Activated T-cell treated with anti-CD3 and anti-CD28 coated beads, Interleukin-2, amount 50 U/mL, for 24 hours (primary cell): ENCODE measurements around the gene RNF26.
A peak's percentile ranks its signal among the peaks of the same experiment; 100 is the strongest.

ENCODE experiments used
- DNase-seq: peaks from one replicate; pipeline ENCODE4 v3.0.0-alpha.2; 2020
- H3K27ac Mint-ChIP-seq: 2 replicates; pipeline ENCODE4 v1.8.0; 2020; ENCODE audit warnings: mild to moderate bottlenecking, mixed read lengths
- H3K27me3 Mint-ChIP-seq: 2 replicates; pipeline ENCODE4 v1.8.0; 2020; ENCODE audit warnings: mixed read lengths
- H3K36me3 Mint-ChIP-seq: 2 replicates; pipeline ENCODE4 v1.8.0; 2020; ENCODE audit warnings: low read depth, mixed read lengths
- H3K4me1 Mint-ChIP-seq: 2 replicates; pipeline ENCODE4 v1.8.0; 2020; ENCODE audit warnings: low read depth, mixed read lengths
- H3K4me3 Mint-ChIP-seq: 2 replicates; pipeline ENCODE4 v1.8.0; 2020; ENCODE audit warnings: mild to moderate bottlenecking, moderate library complexity, mixed read lengths
- H3K9me3 Mint-ChIP-seq: 2 replicates; pipeline ENCODE4 v1.8.0; 2020; ENCODE audit warnings: mixed read lengths

Gene RNF26

DNA sequence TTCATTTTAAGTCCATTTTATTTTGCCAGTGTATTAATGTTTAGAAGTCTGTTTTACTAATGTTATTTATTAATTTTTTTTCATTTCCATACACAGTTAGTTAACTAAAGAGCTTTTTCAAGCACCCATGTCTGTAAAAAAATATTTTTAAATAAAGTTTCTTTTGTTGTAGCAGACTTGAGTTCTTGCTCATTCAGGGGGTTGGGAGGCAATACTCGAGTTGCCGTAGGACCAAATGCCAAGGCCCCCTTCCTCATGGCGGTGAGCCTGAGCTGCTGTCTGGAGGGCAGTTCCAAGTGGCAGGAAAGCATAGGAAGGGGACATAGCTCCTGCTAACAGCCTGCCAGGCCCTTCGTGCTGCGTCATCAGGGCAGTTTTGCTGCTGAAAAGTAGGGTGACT lies 26.4 kb upstream of the RNF26 start:
- no peaks in the 10 kb centered on the region for H3K27me3 Mint-ChIP-seq
- H3K4me1 Mint-ChIP-seq: peaks cover 32% of the 10 kb centered on the region
- H3K4me3 Mint-ChIP-seq: no peak overlapping the region
- no peaks in the 10 kb centered on the region for H3K9me3 Mint-ChIP-seq
- H3K36me3 Mint-ChIP-seq: peaks cover 41% of the 10 kb centered on the region
- no peak overlapping the region for H3K27ac Mint-ChIP-seq
- no peak for DNase-seq

DNA sequence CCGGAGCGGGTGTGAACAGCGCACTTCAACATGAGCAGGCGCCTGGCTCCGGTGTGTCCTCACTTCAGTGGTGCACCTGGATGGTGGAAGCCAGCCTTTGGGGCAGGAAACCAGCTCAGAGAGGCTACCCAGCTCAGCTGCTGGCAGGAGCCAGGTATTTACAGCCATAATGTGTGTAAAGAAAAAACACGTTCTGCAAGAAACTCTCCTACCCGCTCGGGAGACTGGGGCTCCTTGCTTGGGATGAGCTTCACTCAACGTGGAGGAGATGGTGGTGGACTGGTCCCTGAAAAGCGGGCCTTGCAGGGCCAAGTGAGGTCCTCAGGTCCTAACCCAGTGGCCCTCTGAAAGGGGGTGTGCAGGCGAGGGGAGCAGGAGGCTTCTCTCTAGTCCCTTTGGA lies 24.9 kb upstream of the RNF26 start:
- no peak for DNase-seq
- Mint-ChIP-seq H3K27me3 (no peaks in the 10 kb centered on the region), H3K4me1 (peaks cover 29% of the 10 kb centered on the region), H3K36me3 (peaks cover 26% of the 10 kb centered on the region), H3K27ac (no peak overlapping the region), H3K9me3 (no peaks in the 10 kb centered on the region), H3K4me3 (no peak overlapping the region)

DNA sequence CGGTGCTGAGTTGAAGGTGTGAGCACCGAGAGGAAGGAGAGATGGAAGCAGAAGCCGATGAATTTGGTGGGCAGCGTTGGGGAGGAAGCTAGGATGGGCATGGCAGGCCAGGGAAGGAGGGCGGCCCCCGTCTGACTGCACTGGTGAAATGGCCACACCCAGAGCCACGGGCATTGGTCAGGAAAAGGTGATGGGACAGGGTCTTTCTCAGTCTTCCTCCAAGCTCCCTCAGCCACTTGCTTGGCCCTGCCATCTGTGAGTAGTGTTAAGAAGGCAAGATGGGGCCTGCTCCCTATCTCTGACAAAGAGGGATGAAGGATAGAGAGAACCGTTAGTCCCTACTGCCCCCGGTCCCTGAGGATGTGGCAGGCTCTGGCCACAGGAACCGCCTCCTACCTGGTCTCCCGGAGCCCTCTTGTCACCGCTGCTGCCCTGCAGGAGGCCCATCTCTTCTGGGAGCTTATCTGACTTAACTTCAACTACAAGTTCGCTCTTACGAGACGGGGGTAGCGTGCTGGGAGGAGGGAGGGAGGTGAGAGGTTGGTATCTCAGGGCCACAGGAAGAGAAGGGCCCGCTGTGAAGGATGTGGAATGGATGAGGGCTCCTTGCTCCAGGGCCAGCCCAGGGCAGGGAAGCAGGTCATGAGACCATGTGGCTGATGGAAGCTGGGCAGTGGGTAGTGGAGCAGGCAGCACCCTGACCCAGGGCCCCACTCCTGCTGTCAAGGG lies 24.2 kb upstream of the RNF26 start:
- Mint-ChIP-seq H3K4me3 (no peak overlapping the region), H3K4me1 (peaks cover 29% of the 10 kb centered on the region), H3K36me3 (peaks cover 20% of the 10 kb centered on the region), H3K9me3 (no peaks in the 10 kb centered on the region), H3K27ac (peak overlapping the region; percentile 28), H3K27me3 (no peaks in the 10 kb centered on the region)
- no peak for DNase-seq

DNA sequence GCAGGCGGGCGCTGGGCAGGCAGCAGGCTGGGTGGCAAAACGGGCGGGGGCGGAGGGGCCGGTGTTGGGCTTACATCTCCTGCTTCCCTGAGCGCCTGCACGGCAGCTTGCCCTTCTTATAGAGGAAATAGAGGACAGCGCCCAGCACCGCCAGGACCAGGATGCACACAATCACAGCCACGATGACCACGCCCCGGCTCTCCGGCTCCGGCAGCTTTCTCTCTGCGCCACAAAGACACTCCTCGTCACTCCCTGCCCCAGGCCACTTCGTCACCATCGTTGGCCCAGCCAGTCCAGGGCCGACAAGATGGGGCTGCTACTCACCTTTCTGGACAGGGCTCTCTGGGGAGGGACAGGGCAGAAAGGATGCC lies 23.7 kb upstream of the RNF26 start:
- Mint-ChIP-seq H3K4me3 (no peak overlapping the region), H3K9me3 (no peaks in the 10 kb centered on the region), H3K27me3 (peaks cover 5% of the 10 kb centered on the region), H3K27ac (no peak overlapping the region), H3K36me3 (peaks cover 16% of the 10 kb centered on the region), H3K4me1 (peaks cover 29% of the 10 kb centered on the region)
- DNase-seq: no peak

DNA sequence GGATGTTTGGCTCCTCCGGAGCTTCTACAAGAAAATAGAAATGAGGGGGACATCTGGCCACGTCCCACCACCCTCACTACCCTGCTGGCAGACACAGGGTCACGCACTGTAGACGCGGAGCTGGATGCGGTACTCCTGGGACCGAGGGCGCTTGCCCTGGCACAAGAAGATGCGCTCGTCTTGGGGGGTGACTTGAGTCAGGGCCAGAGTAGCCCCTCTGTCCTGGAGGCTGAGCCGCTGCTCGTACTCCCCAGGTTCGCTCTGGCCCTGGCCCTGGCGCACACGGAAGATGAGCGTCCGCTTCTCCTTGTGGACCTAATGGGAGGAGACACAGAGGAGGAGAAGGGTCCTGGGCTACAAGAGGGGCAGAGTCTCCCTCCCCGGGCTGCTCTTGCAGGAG lies 19.6 kb upstream of the RNF26 start:
- Mint-ChIP-seq H3K4me3 (peak overlapping the region; percentile 75), H3K27ac (no peak overlapping the region), H3K9me3 (no peaks in the 10 kb centered on the region), H3K36me3 (no peaks in the 10 kb centered on the region), H3K27me3 (peaks cover 33% of the 10 kb centered on the region), H3K4me1 (peaks cover 23% of the 10 kb centered on the region)
- DNase-seq: no peak

DNA sequence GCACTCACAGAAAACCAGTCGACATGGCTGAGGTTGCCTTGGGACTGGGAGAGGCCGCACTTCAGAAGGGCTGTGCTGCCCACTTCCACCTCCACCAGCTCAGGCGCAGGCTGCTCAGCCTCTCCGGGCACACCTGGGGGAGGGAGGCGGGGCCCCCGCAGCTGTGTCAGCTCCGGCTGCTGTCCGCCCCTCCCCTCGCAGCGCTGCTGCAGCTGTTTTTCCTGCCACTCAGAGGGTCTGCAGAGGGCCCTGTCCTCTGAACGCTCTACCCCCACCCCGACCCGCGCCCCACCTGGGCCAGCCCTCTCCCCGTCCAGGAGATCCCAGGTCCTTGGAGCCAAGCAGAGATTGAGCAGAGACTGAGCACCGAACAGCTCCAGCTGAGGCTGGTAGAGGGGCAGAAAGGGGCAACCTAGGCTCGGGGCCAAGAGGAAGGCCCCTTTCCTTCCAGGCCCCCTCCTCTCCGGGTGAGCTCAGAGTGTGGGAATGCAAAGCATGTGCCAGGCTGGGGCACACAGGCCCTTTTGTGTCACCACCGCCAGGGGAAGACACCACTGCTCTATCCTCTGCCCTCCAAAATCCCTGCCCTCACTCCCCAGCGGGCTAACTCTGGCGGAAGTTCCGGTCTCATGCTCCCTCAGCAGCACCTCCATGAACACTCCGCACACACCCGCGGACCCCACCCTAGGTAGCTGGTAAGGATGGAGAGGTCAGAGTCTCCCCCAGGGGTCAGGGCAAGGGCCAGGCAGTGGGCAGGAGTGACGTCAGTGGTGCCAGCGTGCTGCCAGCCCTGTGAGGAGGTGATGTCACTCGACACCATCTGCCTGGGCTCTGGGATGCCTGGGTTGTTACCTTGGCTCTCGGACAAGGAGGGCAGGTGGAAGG lies 19.0 kb upstream of the RNF26 start:
- H3K36me3 Mint-ChIP-seq: no peaks in the 10 kb centered on the region
- H3K4me1 Mint-ChIP-seq: peaks cover 26% of the 10 kb centered on the region
- H3K27ac Mint-ChIP-seq: peak overlapping the region; percentile 14
- H3K4me3 Mint-ChIP-seq: peak overlapping the region; percentile 75
- peak; percentile 68 for DNase-seq
- peaks cover 36% of the 10 kb centered on the region for H3K27me3 Mint-ChIP-seq
- no peaks in the 10 kb centered on the region for H3K9me3 Mint-ChIP-seq

DNA sequence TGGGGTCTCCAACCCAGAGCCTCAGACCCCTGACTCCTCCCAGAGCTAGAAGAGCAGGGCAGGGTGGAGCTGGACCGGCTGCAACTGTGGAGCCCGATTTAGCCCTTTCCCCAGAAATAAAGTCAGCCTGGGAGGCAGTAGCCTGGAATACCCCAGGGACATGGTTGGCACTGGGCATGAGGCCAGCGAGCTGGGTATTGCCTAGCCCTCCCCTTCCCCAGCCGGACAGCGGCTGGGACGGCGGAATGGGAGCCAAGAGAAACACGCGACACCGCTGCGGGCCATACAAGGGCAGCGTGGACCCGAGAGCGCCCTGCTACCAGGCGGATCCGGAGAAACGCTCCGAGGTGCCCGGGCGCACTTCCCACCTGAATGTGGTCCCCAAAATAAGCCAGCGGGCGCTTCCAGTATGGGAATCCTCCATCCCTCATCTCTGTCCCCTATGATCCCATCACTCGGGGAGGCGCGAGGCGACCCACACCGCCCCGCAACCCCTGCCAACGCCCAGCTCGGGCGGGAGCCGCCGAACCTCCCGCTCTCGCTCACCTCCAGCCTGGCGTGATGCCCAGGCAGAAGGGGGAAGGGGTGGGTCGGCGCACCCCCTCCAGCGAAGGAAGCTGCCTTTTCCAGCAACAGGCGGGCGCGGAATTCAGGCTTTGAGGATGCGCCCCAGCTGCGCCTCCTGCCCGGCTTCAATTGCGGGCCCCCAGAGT lies 18.2 kb upstream of the RNF26 start:
- H3K27ac Mint-ChIP-seq: no peak overlapping the region
- H3K4me1 Mint-ChIP-seq: peaks cover 28% of the 10 kb centered on the region
- H3K36me3 Mint-ChIP-seq: no peaks in the 10 kb centered on the region
- H3K4me3 Mint-ChIP-seq: peak overlapping the region; percentile 75
- H3K27me3 Mint-ChIP-seq: peaks cover 36% of the 10 kb centered on the region
- no peaks in the 10 kb centered on the region for H3K9me3 Mint-ChIP-seq
- DNase-seq: no peak

DNA sequence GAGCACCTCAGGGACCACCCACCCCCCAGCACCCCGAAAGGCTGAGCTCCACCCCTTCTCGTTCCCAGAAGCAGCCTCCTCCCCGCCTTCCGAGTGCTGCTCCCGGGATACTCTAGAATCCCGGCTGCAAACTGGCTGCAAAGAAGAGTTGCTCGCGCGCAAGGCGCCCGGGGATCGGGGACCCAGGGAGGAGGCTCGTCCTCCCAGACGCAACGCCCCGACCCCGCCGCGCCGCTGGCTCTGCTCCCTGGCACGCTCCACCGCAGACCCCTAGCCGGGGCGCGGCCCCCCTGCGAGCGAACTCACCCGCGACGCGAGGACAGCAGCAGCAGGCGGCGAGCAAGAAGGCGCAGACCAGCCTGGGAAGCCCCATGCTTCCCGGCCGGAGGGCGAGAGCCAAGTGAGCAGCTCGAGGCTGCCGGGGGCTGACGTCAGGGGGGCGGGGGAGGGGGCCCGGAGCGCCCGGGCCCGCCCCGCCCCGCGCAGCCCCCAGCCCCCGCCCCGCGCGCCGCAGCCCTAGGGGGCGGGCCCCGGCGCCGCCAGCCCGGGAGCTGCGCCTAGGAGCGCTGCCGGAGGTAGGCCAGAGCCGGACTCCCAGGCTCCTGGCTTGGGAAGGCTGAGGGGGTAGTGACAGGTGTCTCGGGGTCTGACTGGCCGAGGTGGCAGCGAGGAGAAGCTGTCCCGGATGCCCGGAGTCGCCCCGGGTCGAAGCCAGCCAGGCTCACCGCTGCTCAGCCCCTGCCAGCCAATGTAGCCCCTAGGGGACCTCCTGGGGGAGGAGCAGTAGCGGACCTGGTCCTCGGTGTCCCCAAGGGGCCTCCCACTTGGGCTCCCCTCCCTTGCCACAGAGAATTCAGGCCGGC lies 17.4 kb upstream of the RNF26 start, which contains the start of gene MCAM:
Gene MCAM, minus strand, starts transcription at position 402 of the 863 bp plus-strand sequence. Its CDS starts 29 bp downstream, at position 373.
- DNase-seq: no peak
- Mint-ChIP-seq H3K27ac (no peak within 1 kb of the TSS), H3K9me3 (no peaks in the 10 kb centered on the region), H3K36me3 (no peaks in the 10 kb centered on the region), H3K4me3 (peak within 1 kb of the TSS; percentile 75), H3K27me3 (peaks cover 36% of the 10 kb centered on the region), H3K4me1 (peaks cover 34% of the 10 kb centered on the region)

DNA sequence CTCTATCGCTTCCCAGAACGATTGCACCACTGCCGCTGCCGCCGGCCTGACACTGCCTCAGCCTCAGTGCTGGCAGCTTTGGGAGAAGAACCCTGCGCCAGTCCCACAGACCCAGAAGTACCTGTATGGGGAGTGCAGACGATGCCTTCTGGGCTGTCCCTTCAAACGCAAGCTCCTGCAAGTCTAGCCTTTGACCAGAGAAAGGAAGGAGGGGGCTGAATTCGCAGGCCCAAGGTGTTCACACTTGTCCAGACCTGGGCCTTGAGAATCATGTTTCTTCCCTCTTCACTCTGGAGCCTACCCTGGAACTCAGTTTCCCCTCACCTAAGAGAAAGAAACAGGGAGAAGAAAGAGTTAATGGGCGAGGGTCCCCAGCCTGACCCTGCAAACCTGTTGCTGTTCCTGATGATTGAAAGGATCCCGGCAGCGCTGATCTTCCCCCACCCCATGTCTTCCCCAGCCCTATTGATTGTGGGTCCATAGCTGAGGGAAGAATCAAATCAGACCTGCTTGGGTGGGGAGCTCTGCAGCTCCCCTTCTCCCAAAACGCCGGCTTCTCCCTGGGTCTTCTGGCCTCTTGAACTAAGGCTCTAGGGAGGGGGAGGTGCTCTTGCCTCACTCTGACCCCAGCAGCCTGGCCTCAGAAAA lies 16.6 kb upstream of the RNF26 start:
- peaks cover 36% of the 10 kb centered on the region for H3K27me3 Mint-ChIP-seq
- H3K4me1 Mint-ChIP-seq: peaks cover 38% of the 10 kb centered on the region
- H3K4me3 Mint-ChIP-seq: no peak overlapping the region
- no peak for DNase-seq
- no peaks in the 10 kb centered on the region for H3K9me3 Mint-ChIP-seq
- H3K27ac Mint-ChIP-seq: no peak overlapping the region
- H3K36me3 Mint-ChIP-seq: no peaks in the 10 kb centered on the region

DNA sequence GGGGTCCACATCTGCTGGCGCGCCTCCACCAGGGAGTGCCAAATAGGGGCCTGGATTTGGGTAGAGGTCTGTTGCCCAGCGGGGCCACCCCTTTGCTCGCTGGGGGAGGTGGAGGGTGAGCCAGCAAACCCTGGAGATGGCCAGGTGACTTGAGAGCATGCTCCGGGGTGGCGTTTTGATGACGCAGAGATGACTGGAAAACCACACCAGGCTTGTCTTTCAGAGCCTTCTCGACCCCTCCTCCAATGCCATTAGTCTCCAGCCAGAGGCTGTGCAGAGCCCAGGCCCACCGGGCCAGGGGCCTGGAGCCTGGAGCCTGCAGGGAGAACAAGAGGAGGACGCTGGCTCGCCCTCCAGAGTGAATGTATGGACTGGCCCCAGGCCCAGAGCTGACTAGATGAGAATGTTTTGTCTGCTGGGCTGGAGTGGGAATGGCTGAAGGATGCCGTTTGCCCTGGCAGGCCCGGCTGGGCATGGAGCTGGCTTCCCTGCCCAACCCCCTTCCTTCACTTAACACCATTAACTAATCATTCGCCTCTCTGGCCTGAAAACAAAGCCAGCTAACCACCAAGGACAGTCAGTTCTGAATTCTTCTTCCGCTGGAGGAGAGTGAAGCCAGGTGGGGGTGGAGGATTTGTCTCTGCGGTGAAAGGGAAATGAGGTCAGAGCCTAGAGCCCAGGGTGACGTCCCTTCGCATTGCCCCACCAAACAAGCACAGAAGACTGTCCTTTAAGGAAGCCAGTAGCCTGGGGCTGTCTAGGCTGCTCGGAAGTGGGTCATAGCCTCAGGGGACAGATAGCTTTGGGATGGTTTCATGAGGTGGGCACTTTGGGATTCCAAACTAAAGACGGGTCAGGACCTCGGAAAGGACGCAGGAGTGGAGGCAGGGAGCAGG lies 15.8 kb upstream of the RNF26 start:
- peak overlapping the region; percentile 6 for H3K4me3 Mint-ChIP-seq
- H3K36me3 Mint-ChIP-seq: no peaks in the 10 kb centered on the region
- H3K4me1 Mint-ChIP-seq: peaks cover 39% of the 10 kb centered on the region
- DNase-seq: no peak
- no peaks in the 10 kb centered on the region for H3K9me3 Mint-ChIP-seq
- peak overlapping the region; percentile 42 for H3K27ac Mint-ChIP-seq
- H3K27me3 Mint-ChIP-seq: peaks cover 36% of the 10 kb centered on the region

DNA sequence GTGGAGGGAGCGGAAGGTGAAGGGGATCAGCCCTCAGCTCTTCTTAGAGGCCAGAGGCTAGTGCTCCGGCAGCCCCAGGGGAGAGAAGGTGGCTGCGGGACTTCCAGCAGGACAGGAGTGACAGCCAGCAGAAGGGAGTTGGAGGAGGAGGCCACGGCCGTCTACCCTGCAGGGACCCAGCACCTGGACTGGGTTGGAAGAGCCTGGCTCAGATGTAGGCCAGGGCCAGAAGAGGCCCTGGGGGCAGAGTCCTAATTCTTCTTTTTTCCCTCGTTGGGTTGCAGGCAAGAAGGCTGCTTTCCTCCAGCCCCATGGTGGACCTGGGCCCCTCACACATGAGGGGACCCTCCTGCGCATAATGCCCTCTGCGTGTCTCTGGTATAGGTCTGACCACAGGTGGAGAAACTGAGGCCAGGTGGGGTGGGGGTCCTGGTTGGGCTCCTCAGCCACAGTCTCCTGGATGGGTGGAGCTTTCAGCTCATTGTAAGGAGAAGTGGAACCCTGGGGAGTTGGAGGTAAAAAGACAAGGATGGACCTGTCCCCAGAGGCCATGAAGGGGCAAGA lies 15.1 kb upstream of the RNF26 start:
- peaks cover 42% of the 10 kb centered on the region for H3K4me1 Mint-ChIP-seq
- no peaks in the 10 kb centered on the region for H3K9me3 Mint-ChIP-seq
- H3K36me3 Mint-ChIP-seq: no peaks in the 10 kb centered on the region
- peaks cover 36% of the 10 kb centered on the region for H3K27me3 Mint-ChIP-seq
- DNase-seq: no peak
- peak overlapping the region; percentile 6 for H3K4me3 Mint-ChIP-seq
- peak overlapping the region; percentile 42 for H3K27ac Mint-ChIP-seq

DNA sequence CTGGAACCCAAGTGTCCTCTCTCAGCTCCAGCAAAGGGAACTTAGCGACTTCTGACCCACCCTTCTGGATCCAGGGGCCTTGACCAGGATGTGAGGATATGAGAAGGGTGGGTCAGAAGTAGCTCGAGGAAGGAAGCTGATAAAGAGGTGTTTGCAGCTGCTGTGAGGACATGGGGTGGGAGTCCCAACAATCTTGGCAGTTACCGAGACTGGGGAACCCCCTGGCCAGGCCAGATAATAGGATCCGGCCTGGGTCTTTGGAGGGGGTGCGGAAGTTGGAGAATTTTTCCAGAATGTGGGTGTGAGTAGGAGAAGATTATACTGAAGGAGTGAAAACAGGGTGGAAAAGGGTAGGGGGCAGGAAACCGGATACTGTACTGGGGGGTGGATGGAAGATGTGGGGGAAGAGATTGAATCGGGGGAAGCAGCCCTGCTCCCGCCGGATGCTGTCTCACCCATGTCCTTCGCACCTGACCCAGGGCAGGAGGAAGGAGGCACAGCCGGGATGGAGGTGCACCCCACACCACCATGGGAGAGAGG lies 14.6 kb upstream of the RNF26 start:
- H3K36me3 Mint-ChIP-seq: no peaks in the 10 kb centered on the region
- peaks cover 40% of the 10 kb centered on the region for H3K4me1 Mint-ChIP-seq
- H3K9me3 Mint-ChIP-seq: no peaks in the 10 kb centered on the region
- H3K27me3 Mint-ChIP-seq: peaks cover 36% of the 10 kb centered on the region
- DNase-seq: no peak
- peak overlapping the region; percentile 18 for H3K4me3 Mint-ChIP-seq
- no peak overlapping the region for H3K27ac Mint-ChIP-seq
